NCI-H82 treated with DMSO at 0.1 percent for 48 hours (cell line): ENCODE data around the gene ANXA6.
"Not testable (repeated sequence)": the region's sequence is repeated elsewhere in the genome, so short reads cannot be mapped to it uniquely, and the experiment has no call there.

Experiments
- DNase-seq: peaks from one replicate; lab custom pipeline; 2025; ENCODE audit not compliant: unreplicated experiment; lab: John Stamatoyannopoulos, UW

ANXA6 gene

DNA sequence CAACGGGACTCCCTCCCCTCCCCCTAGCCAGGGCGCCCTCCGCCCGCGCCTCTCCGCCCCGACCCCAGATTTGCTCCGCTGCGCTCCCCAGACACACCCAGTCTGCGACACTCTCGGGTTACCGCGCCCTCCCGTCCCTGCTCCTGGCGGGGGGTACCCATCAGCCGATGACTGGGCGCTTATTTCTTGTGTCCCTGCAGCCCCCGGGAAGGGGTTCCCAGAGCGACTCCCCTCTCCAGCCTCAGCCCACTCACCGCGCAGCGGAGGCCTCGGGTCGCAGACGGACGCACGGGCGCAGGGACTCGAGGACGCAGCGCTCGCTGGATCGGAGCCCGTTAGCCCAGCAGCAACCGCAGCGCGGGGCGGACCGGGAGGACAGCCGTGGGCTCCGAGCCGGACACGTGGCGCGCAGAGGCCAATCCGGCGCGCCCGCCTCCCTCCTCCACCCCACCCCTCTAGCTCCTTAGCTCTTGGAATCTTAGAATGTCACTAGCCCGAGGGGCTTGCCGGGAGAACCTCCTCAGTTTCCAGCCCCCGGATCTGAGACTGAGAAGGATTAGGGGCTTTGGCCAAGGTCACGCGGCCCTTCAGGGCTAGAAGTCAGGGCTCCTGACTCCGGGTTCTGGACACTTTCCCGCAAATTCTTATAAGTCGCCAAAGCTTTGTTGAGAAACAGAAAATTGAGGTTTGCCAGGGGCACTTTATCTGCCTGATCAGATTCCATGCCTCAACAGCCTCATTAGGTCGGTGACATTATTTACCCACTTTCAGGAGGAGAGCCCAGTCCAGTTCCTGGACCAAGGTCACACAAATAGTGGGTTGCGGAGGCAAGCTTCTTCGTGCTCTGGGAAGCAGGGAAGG, at the start of gene ANXA6:
TSS of gene ANXA6 (minus strand) at position 354 of the 861 bp plus-strand sequence. CDS start 9,878 bp downstream, outside the sequence.
- peak; percentile 68 for DNase-seq

DNA sequence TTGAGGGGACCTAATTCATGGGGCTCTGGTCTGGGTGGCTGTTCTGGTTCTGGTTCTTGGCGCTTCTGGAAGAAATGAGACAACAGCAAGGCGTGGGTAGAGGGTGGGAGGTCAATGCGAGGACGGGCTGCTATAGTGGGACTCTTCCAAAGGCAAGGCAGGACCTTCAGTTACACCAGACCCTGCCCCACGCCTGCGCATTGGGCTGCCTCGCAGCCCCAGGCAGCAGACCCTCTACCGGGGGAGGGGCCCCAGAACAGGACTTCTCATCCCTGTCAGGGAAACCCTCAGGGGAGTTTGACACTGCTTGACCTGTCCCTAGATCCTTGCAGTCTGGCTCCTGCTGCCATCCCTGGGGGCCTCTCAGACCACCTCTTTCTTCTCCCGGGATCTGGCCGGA, 47.8 kb upstream of the ANXA6 start:
- DNase-seq, result no peak

DNA sequence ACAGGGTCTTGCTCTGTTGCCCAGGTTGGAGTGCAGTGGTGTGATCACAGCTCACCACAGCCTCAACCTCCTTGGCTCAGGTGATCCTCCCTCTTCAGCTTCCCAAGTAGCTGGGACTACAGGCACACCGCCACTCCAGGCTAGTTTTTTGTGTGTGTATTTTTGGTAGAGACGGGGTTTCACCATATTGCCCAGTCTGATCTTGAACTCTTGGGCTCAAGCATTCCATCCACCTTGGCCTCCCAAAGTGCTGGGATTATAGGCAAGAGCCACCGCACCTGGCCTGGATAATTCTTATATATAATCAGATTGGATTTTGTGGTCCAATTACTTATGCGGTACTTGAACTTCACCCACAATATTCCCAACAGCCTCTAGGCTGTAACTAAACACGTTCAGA, 46.5 kb upstream of the ANXA6 start:
- DNase-seq, result peak; percentile 32

DNA sequence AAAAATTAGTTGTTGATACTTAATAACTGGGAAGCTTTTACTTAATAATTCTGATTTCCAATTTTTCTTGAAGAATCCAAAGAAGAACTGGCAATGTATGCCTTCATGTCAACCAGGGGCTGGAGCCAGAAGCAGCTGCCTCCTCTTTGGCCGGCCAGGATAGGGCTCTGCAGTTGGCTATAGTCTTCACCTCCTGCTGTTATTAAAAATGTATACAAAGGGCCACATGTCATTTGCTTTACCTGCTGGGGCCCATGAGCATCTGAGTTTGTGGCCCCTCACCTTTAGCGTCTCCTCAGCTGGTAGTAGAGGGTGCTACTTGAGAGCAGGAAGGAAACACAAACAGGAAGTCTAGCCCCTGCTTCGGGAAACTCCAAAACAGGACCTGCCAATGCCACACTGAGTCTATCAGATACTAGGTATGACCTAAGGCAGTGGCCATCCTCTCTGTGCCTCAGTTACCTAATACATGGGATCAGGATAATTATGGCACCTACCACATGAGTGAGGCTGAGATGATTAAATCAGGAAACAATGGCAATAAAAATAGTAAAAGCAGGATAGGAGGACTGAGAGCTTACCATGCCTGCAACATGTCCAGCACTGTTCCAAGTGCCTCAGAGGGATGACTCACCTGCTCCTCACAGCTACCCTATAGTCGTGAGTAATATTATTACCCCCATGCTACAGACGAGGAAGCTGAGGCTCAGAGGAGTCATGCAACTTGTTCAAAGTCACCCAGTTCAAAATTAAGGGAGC, 45.0 kb upstream of the ANXA6 start:
- no peak for DNase-seq

DNA sequence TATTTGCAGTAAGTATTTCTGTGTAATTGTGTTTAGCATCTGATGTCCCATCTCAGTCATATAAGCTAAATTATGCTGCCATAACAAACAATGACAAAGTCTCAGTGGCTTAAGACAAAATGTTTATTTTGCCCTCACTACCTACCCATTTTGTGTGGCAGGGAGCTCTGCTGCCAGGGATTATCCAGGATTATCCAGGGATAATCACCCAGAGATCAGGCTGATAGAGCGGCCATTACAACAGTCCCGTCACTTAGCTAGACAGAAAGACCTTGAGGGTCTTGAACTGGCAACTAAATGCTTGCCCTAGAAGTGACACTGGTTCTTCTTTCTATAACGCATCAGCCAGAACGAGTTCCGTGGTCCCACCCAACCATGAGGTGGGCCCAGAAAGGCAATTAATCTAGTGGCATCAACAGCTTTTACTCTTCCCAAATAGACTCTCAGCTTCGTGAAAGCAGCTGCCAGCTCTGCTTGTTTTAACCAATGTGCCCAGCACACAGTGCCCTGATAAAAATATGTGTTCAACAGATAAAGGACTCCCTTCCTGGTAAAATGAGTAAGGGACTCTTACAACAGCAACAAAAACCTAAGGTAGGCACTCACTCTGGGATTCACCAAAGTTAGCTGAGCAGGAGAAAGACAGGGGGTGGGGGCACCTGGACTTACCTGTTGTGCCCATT, 43.5 kb upstream of the ANXA6 start:
- DNase-seq, result peak; percentile 68

DNA sequence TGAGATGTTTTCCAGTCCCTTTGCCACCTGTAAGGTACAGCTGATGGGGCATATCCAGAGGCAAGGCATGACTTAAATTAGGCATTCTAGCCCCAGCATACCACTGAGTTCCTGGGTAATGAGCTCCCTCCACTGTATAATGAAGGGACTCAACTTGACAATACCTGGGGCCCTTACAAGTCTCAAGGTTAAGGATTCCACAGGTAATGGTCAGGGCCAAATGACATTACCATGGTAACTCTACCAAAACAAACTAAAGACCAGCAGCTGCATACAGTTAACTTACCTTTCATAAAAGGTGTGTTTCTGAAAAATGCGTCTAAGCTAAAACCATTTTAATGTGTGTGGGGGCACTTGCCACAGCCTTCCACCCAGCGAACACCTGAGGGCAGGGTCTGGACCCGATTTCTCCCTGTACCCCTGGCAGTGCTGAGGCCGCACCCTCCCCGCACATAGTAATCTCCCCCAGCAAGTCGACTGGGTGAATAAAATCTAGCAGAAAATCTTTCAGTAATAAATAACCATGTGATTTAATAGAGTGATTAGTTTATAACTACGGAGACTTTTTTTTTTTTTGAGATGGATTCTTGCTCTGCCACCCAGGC, 42.1 kb upstream of the ANXA6 start:
- no peak for DNase-seq

DNA sequence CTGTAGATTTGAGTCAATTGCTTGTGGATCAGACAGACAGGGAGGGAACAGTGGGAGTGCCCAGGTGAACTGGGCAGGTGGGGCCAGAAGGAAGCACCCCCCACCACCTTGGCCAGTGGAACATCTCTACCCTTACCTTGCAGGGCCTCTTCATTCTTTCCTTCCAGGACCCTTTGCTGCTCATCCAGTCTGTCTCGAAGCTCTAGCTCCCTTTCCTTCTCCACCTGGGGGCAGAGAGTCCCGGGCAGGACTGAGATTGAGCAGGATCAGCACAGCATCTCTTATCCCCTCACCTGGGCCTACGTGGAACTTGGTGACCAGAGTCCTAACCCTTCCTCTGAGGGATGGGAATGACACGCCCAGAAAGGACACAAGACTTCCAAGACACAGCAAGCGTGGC, 41.3 kb upstream of the ANXA6 start:
- DNase-seq, result no peak

DNA sequence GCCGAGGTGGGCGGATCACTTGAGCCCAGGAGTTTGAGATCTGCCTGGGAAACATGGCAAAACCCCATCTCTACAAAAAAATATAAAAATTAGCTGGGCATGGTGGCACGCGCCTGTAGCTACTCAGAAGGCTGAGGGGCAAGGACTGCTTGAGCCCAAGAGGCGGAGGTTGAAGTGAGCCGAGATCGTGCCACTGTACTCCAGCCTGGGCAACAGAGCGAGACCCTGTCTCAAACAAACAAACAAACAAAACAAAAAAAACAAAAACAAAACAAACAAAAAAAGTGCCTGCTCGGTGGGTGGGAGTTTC, 39.7 kb upstream of the ANXA6 start:
- DNase-seq, result not testable (repeated sequence)

DNA sequence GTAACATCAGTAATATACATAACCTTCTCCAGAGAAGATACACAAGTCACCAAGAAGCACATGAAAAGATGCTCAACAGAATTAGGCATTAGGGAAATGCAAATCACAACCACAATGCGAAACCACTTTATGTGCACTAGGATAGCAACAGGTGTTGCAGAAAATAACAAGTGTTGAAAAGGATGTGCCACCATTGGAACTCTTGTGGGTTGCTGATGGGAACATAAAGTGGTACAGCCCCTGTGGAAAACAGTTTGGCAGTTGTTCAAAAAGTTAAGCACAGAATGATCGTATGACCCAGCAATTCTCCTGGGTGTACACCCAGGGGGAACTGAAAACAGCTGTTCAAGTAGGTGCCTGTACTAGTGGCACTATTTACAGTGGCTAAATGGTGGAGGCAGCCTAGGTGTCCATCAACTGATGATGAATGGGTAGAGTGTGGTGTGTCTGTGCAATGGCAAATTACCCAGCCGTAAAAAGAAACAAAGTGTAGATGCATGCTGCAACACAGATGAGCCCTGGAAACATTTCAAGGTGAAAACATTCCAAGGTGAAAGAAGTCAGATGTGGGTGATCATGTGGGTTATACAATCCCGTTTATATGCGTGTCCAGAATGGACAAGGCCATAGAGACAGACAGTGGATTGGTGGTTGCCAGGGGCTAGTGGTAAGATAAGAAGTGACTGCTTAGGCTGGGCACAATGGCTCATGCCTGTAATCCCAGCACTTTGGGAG, 39.1 kb upstream of the ANXA6 start:
- DNase-seq, result no peak

DNA sequence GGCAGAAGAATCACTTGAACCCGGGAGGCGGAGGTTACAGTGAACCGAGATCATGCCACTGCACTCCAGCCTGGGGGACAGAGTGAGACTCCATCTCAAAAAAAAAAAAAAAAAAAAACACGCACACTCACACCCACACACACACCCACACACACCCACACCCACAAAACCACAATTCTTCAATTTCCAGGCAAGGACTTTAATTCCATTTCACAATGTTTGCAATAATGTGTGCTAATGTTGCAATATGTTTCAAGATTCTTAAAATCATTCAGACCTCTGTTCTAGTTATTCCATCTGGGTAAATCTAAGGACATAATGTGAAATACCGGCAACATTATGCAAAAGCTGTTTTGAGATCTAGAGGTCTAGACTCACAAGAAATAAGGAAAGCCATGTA, 38.0 kb upstream of the ANXA6 start:
- DNase-seq, result no peak

DNA sequence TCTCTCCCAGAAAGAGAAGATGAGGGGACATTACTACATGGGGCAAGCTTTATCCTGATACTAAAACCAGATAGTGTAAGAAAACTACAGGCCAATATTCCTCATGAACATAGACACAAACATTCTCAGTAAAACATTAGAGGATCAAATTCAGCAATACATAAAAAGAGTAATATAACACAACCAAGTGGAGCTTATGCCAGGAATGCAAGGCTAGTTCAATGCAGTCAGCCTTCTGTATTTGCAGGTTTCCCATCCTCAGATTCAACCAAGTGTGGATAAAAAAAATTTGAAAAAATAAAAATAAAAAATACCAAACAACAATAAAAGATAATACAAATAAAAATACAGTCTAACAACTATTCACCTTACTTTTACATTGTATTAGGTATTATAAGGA, 35.0 kb upstream of the ANXA6 start:
- DNase-seq, result no peak

DNA sequence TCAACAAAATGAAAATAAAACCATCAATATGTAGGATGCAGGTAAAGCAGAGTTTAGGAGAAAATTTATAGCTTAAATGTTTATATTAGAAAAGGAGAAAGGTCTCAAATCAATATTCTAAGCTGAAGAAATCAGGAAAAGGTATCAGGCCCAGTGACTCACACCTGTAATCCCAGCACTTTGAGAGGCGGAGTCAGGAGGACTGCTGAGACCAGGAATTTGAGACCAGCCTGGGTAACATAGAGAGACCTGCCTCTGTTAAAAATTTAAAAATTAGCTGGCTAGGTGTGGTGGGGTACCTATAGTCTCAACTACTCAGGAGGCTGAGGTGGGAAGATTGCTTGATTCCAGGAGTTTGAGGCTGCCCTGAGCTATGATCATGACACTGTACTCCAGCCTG, 34.1 kb upstream of the ANXA6 start:
- no peak for DNase-seq

DNA sequence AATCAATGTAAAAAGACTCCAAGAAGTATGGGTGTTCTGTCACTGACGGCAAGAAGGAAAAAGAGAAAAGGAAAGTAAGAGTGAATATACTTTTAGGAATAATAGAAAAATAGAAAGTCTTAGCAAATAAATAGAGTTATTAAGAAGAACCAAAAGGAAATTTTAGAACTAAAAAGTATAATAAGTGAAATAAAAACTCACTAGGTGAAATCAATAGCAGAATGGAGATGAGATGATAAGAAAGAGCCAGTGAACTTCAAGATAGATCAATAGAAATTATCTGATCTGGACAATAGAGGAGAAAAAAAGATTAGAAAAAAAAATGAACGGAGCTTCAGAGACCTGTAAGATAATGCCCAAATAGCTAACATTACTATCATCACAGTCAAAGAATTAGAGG, 31.6 kb upstream of the ANXA6 start:
- no peak for DNase-seq

DNA sequence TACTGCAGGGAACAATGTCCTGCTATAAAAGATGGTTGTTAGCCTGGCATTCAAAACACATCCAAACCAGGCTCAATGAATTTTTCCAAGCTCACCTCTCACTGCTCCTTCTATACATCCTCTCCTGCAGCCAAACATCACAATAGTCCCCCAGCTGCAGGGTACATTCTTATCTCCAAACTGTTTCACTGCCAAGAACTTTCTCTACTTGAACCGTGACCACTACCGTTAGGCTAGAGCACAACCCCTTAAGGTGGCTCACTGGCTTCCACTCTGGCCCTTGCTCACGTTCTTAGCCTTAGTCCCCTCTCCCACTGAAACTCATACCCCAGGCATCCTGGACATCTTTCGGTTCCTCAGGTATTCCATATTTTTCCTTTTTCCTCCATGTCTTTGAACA, 29.0 kb upstream of the ANXA6 start:
- no peak for DNase-seq

DNA sequence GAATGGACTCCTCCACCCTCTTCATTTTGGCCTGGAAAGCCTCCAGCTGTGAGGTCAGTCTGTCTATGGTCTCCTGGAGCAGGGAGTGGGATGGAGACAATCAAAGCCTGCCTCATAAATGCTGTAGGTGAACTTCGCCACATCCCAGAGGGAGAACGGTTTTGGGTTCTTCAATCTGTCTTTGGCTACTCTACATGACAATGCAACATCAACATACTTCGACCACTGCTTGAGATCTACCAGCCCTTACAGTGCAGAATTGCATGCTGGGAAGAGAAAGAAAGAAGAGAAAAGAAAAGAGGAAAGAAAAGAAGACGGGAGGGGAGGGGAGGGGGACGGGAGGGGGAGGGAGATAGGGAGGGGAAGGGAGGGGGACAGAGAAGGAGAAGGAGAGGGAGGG, 28.5 kb upstream of the ANXA6 start:
- DNase-seq, result no peak

DNA sequence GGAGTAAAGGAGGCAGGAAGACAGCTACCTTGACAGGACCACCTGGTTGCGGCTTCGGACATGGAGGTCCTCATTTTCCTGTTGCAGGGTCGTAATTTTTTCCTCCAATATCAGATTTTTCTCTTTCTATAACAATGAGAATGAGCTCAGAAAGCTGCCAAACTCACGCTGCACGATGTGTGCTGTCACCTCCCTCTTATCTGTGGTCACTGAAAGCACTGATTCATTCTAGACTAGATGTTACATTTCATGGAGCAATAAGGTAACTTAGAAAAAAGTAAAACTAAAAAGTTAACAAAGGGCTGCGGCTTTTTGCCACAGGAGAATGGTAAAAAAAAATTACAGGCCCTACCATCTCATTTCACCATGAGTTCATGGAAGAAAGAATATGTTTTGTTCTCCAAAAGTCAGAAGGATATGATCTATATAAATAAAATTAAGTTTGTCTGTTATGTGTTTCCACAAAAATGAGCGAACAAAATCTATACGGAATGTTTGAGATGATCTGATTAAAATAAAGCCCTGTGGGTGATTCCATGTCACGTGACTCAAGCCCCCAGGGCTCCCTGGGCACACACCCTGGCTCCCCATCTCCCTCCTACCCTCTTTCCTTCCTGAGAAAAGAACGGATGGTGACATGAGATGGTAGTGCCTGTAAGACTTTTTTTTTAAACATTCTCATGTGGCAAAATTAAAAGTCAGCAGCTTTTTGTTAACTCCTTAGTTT, 26.9 kb upstream of the ANXA6 start:
- DNase-seq, result no peak

DNA sequence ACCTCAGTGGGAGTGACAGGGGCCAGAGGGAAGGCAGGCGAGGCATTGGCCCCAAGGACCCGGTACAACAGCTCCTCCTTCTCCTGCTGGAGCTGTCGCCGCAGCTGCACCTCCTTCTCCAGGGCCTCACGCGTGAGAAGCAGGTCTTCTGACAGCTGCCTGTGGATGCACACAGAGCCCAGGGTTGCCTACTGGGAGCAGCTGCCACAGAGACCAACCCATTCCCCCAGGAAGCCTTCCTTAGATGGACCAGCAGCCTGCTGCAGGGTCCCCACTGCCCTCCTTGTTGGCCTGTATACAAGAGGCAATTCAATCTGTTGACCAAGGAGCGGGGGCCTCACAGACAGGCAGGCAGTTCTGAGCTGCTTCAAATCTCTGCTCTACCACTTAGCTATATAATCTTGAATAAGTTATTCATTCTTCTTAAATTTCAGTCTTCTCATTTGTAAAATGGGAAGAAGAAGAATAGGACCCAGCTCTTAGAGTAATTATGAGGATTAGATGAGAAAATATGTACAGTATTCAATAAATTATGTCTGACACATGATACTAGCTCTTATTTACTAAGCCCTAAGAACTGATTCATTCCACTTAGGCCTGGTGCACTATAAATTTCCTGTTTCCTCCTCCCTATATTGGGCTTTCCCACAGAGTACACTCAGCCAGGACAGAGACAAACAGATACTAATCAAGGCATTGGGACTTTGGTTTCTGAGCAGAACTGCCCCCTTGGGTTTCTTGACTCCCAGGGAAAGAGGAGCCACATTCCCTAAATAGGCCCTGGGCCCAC, 26.1 kb upstream of the ANXA6 start:
- DNase-seq, result no peak

DNA sequence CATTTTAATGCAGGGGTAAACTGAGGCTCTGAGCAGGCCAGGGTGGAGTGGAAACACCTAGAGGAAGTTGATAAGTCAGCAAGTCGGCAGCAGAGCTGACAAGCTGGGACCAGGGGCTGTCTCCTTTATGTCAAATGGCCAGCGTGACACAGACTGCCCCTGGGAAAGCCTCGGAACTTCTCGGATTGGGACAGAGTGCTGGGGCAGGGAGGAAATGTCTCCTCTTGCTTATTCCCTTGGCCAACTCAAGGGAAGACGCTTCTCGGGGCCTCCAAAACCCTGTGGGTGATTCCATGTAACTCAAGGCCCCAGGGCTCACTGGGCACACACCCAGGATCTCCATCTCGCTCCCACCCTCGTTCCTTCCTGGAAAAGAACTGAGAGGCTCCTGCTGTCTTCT, 25.4 kb upstream of the ANXA6 start:
- no peak for DNase-seq

DNA sequence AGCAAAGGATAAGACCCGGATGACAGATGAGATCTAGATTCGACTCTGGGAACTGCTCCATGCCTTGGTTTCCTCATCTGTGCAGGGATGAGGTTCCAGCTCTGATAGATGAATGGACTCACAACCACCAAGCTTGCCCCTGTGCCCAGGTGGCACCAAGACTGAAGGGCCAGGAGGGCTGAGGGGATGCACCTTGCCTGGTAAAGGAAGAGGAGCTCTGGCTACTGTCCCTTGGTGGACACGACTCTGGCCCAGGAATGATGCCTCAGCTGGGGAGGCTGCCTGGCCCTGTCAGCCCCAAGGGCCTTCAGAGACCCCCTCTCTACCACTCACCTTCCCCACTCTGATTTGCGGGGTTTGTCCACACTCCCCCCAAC, 24.9 kb upstream of the ANXA6 start:
- no peak for DNase-seq
